Activated naive CD4-positive, alpha-beta T cell treated with anti-CD3 and anti-CD28 coated beads, Interleukin-2, amount 50 U/mL, for 72 hours (primary cell): ENCODE results near the gene STT3A. TPM values are rescaled to one million over a fixed set of nuclear protein-coding genes. Genes with fewer than 3 reads are reported as not detected.

Source experiments
- total RNA-seq, 2 donors: library from RNA; stranded (reverse); gene quantifications; one replicate each; pipeline ENCODE4 v1.2.3, GENCODE V29; 2022

Gene STT3A
- total RNA-seq, 2 donors from 2014 or later, result 112 to 143 TPM

Other genes starting within 250 kb of the STT3A start
- gene FEZ1, start 96.6 kb upstream of the STT3A start, total RNA-seq, result 1 to 10 TPM; 2.8 to 6.8 TPM
- 10 to 100 TPM; 12.4 to 33.0 TPM for gene EI24, start 23.4 kb upstream of the STT3A start, total RNA-seq
- 100 to 1,000 TPM; 112 to 137 TPM for gene CHEK1, start 32.3 kb downstream of the STT3A start, total RNA-seq
- gene ACRV1, start 88.0 kb downstream of the STT3A start, total RNA-seq, result not detected
- not detected for gene PATE1, start 153.4 kb downstream of the STT3A start, total RNA-seq
- not detected for gene PATE2, start 186.0 kb downstream of the STT3A start, total RNA-seq
- not detected for gene PATE3, start 195.3 kb downstream of the STT3A start, total RNA-seq
- gene PATE4, start 240.5 kb downstream of the STT3A start, total RNA-seq, result not detected